ENCODE data around the gene RNF223. TPM values are rescaled to one million over a fixed set of nuclear protein-coding genes. Genes with fewer than 3 reads are reported as not detected.
"Not testable (repeated sequence)": the region's sequence is repeated elsewhere in the genome, so short reads cannot be mapped to it uniquely, and the experiment has no call there.

RNF223 gene
- total RNA-seq, 2 experiments from 2014 or later = not detected

- ChIA-PET CTCF (interaction anchor here (1.1 to 1.2 kb wide), 2 partner anchors 27 to 33 kb away, joined by 3 read pairs; no protein-coding TSS in a partner anchor), POLR2A (interaction anchor here (0.6 to 1.2 kb wide), 3 partner anchors 9 to 309 kb away, joined by 3 to 4 read pairs (median 3); no protein-coding TSS in a partner anchor)
- peaks cover 37% of the 10 kb centered on the region for H3K4me1 Mint-ChIP-seq (ENCODE audit: low read depth)
- H3K27ac Mint-ChIP-seq = peak overlapping the region; percentile 58
- H3K27me3 Mint-ChIP-seq (ENCODE audit: low read depth) = no peaks in the 10 kb centered on the region
- DNase-seq (no peak), ATAC-seq (no peak)
- H3K4me3 Mint-ChIP-seq = no peak overlapping the region
- H3K36me3 Mint-ChIP-seq (ENCODE audit: low read depth) = peaks cover 2% of the 10 kb centered on the region
- no peaks in the 10 kb centered on the region for H3K9me3 Mint-ChIP-seq (ENCODE audit: insufficient read depth)
Measured at GRCh38 chr1:1066403-1067283, 7.5 kb downstream of the RNF223 start.

DNA sequence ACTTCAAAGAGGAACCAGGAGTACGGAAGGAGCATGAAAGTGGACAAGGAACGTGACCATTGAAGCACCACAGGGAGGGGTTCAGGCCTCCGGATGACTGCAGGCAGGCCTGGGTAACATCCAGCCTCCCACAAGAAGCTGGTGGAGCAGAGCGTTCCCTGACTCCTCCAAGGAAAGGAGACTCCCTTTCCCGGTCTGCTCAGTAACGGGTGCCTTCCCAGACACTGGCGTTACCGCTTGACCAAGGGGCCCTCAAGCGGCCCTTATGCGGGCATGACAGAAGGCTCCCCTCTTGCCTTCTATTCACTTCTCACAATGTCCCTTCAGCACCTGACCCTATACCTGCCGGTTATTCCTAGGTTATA, 8.2 kb downstream of the RNF223 start:
- DNase-seq; H3K36me3 Mint-ChIP-seq (ENCODE audit: low read depth); ATAC-seq; H3K9me3 Mint-ChIP-seq (ENCODE audit: insufficient read depth); H3K27me3 Mint-ChIP-seq (ENCODE audit: low read depth); H3K4me3 Mint-ChIP-seq: not testable (repeated sequence)
- ChIA-PET CTCF (interaction anchor here (1.1 to 1.2 kb wide), 2 partner anchors 26 to 32 kb away, joined by 3 read pairs; no protein-coding TSS in a partner anchor), POLR2A (interaction anchor here (1.2 kb wide), 1 partner anchor 9 kb away, joined by 3 read pairs; no protein-coding TSS in a partner anchor)
- Mint-ChIP-seq H3K27ac (peak overlapping the region; percentile 68), H3K4me1 (ENCODE audit: low read depth) (peaks cover 43% of the 10 kb centered on the region)

- H3K9me3 Mint-ChIP-seq (ENCODE audit: insufficient read depth) = no peaks in the 10 kb centered on the region
- no peak for ATAC-seq
- H3K27me3 Mint-ChIP-seq (ENCODE audit: low read depth) = no peaks in the 10 kb centered on the region
- H3K4me1 Mint-ChIP-seq (ENCODE audit: low read depth) = peaks cover 46% of the 10 kb centered on the region
- DNase-seq = no peak
- peak overlapping the region; percentile 68 for H3K27ac Mint-ChIP-seq
- peaks cover 4% of the 10 kb centered on the region for H3K36me3 Mint-ChIP-seq (ENCODE audit: low read depth)
- H3K4me3 Mint-ChIP-seq = no peak overlapping the region
- ChIA-PET CTCF (interaction anchor here (1.1 to 2.8 kb wide), 2 partner anchors 25 to 47 kb away, joined by 3 to 18 read pairs; no protein-coding TSS in a partner anchor), POLR2A (interaction anchor here (1.2 to 3.0 kb wide), 2 partner anchors 8 to 26 kb away, joined by 3 to 26 read pairs; no protein-coding TSS in a partner anchor)
Measured at GRCh38 chr1:1065265-1065939, 8.7 kb downstream of the RNF223 start.

DNA sequence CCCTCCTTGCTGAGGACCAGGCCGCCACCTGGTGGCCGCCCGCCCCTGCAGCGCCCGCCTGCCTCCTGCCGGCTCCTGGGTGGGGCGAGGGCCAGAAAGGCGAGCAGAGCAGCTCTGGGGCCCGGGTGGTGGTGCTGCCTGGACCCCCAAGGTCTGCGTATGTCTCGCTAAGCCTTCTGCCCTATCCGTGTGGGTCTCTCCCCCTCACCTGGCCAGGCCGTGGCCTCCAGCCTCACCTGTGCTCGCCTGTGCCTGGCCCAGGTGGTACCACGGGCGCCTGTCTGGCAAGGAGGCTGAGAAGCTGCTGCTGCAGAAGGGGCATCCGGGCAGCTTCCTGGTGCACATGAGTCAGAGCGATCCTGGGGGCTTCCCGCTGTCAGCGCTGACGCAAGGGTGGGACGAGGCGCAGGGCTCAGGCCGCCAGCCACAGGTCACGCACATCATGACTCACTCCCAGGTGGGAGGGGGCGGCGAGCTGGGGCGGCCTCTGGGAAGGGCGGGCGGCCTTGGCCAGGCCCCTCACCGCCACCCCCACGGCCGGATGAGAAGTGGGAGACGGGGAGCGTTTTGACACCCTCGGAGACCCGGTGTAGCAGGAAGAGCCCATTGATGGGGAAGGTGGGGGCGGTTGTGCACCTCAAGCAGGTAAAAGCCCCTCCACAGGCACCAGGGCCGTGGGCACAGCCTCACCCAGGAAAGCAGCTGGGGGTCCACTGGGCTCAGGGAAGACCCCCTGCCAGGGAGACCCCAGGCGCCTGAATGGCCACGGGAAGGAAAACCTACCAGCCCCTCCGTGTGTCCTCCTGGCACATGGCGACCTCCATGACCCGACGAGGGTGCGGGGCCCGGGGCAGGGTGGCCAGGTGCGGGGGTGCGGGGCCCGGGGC, 9.9 kb downstream of the RNF223 start:
- H3K27ac Mint-ChIP-seq = peak overlapping the region; percentile 82
- ATAC-seq = peak; percentile 61

GRCh38 chr1:1063261-1063944, 10.7 kb downstream of the RNF223 start:
- H3K36me3 Mint-ChIP-seq (ENCODE audit: low read depth) = peaks cover 6% of the 10 kb centered on the region
- H3K4me3 Mint-ChIP-seq = peak overlapping the region; percentile 69
- H3K9me3 Mint-ChIP-seq (ENCODE audit: insufficient read depth) = no peaks in the 10 kb centered on the region
- H3K27ac Mint-ChIP-seq = peak overlapping the region; percentile 82
- DNase-seq (no peak), ATAC-seq (no peak)
- H3K27me3 Mint-ChIP-seq (ENCODE audit: low read depth) = peaks cover under 1% of the 10 kb centered on the region
- peaks cover 51% of the 10 kb centered on the region for H3K4me1 Mint-ChIP-seq (ENCODE audit: low read depth)
- ChIA-PET POLR2A (interaction anchor here (1.0 to 3.4 kb wide), 4 partner anchors 24 to 59 kb away, joined by 4 to 26 read pairs (median 14); partner anchors contain the start of gene ISG15), CTCF (interaction anchor here (0.8 to 3.1 kb wide), 20 partner anchors 23 to 248 kb away, joined by 3 to 52 read pairs (median 5); partner anchors contain the start of genes HES4, ISG15, NOC2L and PERM1)

More for the DNA sequence above, 9.9 kb downstream of the RNF223 start:
- Mint-ChIP-seq H3K9me3 (ENCODE audit: insufficient read depth) (no peaks in the 10 kb centered on the region), H3K27me3 (ENCODE audit: low read depth) (no peaks in the 10 kb centered on the region), H3K4me3 (peak overlapping the region; percentile 69), H3K36me3 (ENCODE audit: low read depth) (peaks cover 6% of the 10 kb centered on the region), H3K4me1 (ENCODE audit: low read depth) (peaks cover 47% of the 10 kb centered on the region)
- ChIA-PET POLR2A (interaction anchor here (1.0 to 3.4 kb wide), 4 partner anchors 25 to 59 kb away, joined by 4 to 26 read pairs (median 14); partner anchors contain the start of gene ISG15), CTCF (interaction anchor here (0.6 to 3.1 kb wide), 24 partner anchors 9 to 247 kb away, joined by 3 to 52 read pairs (median 4); partner anchors contain the start of genes HES4, ISG15, NOC2L and PERM1)
- peak; percentile 89 for DNase-seq

- H3K4me3 Mint-ChIP-seq = peak overlapping the region; percentile 69
- H3K4me1 Mint-ChIP-seq (ENCODE audit: low read depth) = peaks cover 53% of the 10 kb centered on the region
- DNase-seq = no peak
Measured at GRCh38 chr1:1062348-1063163, 11.6 kb downstream of the RNF223 start.

DNA sequence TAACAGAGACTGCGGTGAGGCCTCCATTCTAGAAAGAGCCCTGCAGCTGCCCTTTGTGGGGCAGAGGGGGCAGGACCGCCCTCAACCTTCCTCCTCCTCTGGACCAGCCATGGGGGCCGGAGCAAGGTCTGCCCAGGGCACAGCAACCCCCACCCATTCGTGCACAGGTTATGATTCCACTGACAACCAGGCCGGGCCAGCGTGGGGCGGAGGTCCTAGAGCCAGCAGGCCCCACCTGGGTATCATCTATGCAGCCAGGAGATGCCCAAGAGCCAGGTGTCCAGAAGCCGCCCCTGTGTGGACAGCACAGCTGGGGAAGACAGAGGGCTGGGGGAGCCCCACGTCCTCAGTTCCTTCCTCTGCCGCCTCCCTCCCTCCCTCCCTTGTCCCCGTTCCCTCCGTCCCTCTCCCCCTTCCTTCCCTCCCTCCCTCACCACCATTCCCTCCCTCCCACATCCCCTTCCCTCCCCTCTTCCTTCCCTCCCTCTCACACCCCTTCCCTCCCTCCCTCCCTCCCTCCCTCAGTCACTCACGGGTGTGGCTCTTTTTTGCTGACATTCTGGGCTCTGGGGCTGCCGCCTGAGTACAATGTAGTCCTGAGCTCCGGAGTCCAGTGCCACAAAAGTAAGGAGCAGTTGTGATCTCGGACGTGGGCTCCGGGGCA, 12.3 kb downstream of the RNF223 start:
- CTCF ChIA-PET = interaction anchor here (0.8 to 3.1 kb wide), 6 partner anchors 21 to 96 kb away, joined by 3 to 52 read pairs (median 8); no protein-coding TSS in a partner anchor
- Mint-ChIP-seq H3K9me3 (ENCODE audit: insufficient read depth) (no peaks in the 10 kb centered on the region), H3K27me3 (ENCODE audit: low read depth) (peaks cover 3% of the 10 kb centered on the region), H3K36me3 (ENCODE audit: low read depth) (peaks cover 6% of the 10 kb centered on the region), H3K4me1 (ENCODE audit: low read depth) (peaks cover 53% of the 10 kb centered on the region), H3K4me3 (peak overlapping the region; percentile 69), H3K27ac (peak overlapping the region; percentile 82)
- ATAC-seq (no peak), DNase-seq (no peak)
- POLR2A ChIA-PET = interaction anchor here (3.4 kb wide), 1 partner anchor 29 kb away, joined by 13 read pairs; no protein-coding TSS in a partner anchor

More at GRCh38 chr1:1062348-1063163, 11.6 kb downstream of the RNF223 start:
- peaks cover 3% of the 10 kb centered on the region for H3K27me3 Mint-ChIP-seq (ENCODE audit: low read depth)
- no peaks in the 10 kb centered on the region for H3K9me3 Mint-ChIP-seq (ENCODE audit: insufficient read depth)
- peak overlapping the region; percentile 82 for H3K27ac Mint-ChIP-seq
- peaks cover 6% of the 10 kb centered on the region for H3K36me3 Mint-ChIP-seq (ENCODE audit: low read depth)
- ChIA-PET CTCF (interaction anchor here (1.0 to 3.1 kb wide), 8 partner anchors 22 to 104 kb away, joined by 3 to 52 read pairs (median 14); partner anchors contain the start of genes HES4, ISG15 and NOC2L), POLR2A (interaction anchor here (1.6 to 3.4 kb wide), 3 partner anchors 23 to 48 kb away, joined by 13 to 26 read pairs (median 15); partner anchors contain the start of gene ISG15)
- ATAC-seq = no peak

GRCh38 chr1:1060281-1061000, 13.7 kb downstream of the RNF223 start:
- ATAC-seq (no peak), DNase-seq (no peak)
- Mint-ChIP-seq H3K36me3 (ENCODE audit: low read depth) (peaks cover 6% of the 10 kb centered on the region), H3K27me3 (ENCODE audit: low read depth) (peaks cover 3% of the 10 kb centered on the region), H3K4me1 (ENCODE audit: low read depth) (peaks cover 53% of the 10 kb centered on the region), H3K9me3 (ENCODE audit: insufficient read depth) (no peaks in the 10 kb centered on the region), H3K4me3 (peak overlapping the region; percentile 83), H3K27ac (peak overlapping the region; percentile 55)
- POLR2A ChIA-PET = interaction anchor here (1.3 to 2.7 kb wide), 2 partner anchors 8 to 21 kb away, joined by 3 to 13 read pairs; no protein-coding TSS in a partner anchor
- CTCF ChIA-PET = interaction anchor here (0.7 to 2.8 kb wide), 6 partner anchors 21 to 171 kb away, joined by 3 to 16 read pairs (median 6); partner anchors contain the start of gene ISG15
